HG02943 (cell line): ENCODE results near the gene IDH3A.

ENCODE experiments used
- ATAC-seq: cut with Tn5 transposase; IDR thresholded peaks from one replicate; pipeline ENCODE4 v1.9.1; 2021; ENCODE audit warnings: mild to moderate bottlenecking, low read depth, moderate library complexity; ENCODE audit not compliant: unreplicated experiment

The IDH3A gene

DNA sequence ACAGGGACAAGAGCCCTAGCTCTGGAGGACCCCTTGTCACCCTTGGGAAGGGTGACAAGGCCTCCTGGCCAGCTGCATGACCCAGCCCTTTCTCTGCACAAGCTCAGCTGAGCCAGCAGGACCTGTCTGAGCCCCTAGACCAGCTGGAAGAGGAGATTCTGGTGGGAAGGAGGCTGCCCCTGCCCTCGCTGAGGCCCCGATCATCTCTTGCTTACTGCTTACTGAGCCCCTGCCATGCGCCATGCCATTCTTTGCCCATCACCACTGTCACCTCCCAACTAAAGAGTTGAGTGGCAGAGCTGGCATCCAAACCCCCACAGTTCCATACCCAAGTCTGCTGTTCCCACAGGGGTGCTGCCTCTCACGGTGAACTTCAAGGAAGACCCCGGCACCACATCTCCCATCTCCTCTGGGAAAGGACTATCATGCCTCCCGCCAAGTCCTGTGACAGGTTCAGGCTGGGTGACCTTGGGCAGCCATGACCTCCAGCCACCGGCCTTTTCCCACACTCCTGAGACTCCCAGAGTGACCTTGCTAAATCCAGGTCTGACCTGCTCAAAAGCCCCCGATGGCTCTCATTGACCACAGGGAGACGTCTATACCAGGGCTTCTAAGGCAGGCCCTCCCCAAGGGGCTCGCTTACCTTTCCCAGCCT lies 51.2 kb downstream of the IDH3A start:
- no peak for ATAC-seq

DNA sequence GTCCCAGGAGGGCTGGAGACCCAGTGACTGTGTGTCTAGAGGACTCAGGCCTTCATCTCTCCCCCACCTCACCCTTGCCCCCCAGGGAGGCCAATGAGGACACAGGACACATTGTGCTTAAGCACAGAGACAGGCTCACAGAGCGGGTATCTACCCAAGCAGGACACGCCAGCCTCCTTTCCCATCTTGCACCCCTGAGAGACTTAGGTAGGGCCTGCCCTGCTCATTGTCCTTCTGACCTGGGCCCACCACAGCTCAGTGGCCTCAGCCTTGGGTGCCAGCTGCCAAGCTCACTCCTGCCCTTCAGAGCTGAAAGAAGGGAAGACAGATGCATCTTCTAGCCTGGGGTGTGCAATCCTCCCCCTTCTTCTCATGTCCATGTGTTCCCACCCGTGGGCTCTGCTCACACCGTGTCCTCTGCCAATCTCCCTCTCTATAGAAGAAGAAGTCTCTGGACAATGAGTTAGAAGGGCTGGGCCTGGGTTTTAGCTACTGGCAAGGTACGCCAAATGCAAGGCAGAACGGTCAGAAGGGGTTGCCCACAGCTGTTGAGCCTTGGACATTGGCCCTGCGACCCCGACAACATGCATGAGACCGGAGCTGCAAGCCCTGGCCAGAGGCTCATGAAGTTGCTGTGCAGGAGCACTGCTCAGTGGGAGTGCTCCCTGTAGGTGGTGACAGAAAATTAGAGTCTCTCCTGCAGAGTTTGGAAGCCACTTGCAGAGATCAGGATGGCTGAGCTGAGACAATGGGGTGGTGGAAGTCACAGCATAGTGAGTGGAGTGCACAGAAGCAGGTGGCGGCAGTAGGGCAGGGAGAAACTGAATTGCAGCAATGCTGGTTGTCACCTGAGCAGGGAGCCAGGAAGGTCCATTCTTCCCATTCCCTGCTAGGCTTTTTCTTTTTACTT lies 52.4 kb downstream of the IDH3A start:
- ATAC-seq = no peak

DNA sequence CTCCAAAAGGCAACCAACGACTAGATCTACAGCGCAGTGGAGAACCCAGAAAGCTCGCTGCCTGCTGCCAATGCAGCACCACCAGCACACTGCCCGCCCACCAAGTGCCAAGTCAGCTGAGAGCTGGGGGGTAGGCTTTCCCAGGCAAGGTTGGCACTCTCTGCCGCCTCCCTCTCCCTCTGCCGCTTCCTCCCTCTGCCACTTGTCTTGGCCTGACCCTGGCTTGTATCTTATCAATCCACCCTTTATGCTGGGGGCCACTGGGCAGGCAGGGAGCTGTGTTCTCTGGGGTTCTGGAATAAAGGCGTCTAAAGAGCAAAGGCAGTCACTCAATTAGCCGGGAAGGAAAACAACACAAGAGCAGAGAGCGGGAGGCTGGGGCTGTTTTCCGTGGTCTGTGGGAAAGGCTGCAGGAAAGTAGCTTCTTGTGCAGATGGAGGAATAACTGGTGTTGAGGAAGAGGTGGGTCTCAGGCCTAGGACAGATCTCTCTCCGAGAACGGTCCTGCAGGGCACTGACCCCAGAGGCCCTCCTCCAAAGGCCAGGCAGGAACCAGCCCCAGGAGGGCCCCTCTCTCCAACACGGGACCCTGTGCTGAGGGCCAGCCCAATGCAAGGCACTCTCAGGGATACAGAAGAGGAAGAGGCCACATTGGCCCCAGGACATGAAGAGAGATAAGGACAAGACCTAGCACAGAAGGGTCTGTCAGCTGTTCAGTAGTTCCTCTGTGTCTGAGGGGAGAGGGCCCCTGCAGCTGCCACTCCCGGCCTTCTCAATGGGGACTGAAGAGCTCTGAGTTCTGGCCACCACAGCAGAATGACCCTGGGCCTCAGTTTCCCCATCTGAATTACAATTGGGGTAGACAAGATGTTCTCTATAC lies 54.4 kb downstream of the IDH3A start:
- no peak for ATAC-seq

DNA sequence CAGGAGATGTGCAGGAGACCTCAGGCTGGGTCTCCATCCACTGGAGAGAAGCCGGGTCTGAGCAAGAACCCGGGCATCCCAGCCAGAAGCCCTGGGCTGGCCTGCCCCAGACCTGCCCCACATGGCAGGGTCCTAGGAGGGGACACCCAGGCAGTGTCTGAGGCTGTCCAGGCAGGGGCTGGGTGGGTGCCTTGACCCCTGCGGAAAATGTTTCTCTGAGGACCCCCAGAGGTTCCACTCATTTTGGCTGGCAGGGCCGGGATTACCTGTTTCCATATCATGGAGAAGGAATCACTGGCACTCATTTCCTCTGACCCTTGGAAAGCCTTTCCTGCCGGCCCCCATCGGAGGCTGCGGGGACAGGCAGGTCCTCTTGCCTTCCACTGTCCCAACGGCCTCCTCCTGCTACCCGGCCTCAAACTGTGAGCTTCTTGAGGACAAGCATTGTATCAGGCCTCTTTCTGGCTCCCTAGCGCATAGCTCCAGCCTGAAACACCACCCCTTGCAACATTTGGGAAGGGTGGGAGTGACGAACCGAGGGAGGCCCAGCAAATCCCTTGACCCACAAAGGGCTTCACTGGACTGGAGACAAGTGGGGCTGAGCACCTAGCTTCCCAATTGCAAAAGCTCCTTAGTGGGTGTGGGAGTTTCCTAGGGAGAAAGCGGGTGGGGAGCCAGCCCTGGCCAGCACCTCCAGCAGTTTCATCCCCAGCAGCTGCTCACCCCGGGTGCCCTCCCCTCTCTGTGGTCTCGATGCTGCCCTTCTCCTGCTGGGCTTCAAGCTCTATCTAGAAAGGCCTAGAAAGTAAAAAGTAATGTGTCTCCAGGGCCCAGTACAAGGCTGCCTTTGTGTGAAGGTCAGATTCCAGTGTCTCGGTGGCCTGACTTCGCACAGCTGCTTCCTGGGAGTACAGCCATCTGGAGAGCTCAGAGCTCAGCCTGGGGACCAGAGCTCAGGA lies 55.5 kb downstream of the IDH3A start:
- ATAC-seq = no peak

DNA sequence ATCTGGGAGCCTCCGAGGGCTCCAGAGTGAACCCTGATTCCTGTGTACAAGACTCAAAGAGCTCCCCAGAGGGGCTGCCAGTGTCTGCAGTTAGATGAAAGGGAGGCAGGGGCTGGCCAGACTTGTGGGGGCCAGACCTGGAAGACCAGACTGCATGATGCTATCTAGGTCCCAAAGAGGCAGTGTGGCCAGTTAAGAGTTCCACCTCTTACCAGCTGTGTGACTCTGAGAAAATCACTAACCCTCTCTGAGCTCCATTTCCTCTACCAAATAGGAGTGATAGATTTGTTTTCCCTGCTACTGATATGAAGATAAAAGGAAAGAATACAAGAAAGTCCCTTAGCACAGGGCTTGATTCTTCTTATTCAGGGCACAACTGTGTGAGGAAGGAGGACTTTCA lies 56.2 kb downstream of the IDH3A start:
- no peak for ATAC-seq

DNA sequence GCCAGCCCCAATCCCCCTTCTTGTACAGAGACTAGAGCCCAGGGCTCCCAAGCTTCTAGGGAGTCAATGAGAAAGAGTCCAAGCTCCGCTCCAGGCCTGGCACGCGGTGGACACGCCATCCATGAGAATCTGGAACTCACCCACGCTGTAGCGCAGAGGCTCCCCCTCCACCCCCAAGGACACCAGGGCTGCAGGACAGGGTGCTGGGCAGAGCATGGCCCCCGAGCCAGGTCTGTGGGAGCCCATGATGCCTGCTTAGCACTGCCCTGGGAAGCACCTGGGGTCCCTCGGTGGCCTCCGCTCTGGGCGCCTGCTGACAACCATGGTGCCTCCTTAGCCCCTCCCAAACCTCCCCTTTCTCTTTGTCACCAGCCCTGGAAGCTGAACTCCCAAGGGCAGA lies 56.7 kb downstream of the IDH3A start:
- ATAC-seq = no peak

DNA sequence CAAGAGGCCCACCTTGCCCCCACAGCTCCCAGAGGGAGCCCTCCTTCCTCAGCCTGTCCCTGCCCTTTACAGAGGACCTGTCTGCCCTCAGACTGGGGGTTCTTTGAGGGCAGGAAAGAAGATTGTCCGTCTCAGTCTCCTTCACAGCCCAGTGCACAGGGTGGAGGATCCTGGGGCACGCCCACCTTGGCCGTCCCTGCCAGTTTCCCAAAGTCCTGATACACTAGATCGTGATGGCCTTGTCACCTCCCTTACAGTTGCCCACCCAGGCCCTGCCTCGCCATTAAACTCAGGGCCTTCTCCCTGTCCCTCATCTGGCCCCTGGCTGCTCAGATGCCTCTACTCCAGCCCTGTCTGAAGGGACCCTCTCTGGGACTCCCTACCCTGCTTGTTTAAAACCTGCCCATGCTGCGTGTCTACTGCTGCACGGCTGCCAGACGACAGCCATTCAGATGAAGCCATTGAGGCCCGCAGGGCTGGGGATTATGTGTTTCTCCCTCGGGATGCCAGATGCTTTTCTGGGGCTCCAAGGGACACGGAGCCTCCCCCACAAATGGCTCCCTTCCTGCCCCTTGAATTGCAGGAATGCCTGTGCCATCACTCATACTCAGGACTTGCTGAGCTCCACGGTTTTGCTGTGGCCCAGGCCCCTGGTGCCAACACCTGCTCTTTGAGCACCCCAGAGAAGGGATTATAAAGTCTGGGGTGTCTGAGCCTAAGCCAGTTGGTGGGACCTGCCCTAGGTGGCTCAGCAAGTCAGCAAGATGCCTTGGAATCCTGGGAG lies 57.4 kb downstream of the IDH3A start:
- no peak for ATAC-seq

DNA sequence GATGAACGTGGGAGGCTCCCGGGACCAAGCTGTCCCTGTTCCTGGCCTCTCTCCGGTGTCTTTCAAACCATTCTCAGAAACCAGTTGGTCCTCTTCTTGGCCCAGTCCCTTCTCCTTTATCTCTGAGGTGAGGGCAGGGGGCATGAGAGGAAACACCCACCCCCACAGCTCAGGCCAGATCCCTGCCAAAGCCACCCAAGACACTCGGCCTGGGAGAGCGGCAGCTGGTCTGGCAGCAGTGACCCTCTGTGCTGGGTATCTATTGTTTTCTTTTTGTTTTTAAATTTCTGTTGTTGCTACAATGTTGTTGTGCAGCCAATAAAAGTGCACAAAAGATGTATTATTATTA lies 57.9 kb downstream of the IDH3A start:
- no peak for ATAC-seq

DNA sequence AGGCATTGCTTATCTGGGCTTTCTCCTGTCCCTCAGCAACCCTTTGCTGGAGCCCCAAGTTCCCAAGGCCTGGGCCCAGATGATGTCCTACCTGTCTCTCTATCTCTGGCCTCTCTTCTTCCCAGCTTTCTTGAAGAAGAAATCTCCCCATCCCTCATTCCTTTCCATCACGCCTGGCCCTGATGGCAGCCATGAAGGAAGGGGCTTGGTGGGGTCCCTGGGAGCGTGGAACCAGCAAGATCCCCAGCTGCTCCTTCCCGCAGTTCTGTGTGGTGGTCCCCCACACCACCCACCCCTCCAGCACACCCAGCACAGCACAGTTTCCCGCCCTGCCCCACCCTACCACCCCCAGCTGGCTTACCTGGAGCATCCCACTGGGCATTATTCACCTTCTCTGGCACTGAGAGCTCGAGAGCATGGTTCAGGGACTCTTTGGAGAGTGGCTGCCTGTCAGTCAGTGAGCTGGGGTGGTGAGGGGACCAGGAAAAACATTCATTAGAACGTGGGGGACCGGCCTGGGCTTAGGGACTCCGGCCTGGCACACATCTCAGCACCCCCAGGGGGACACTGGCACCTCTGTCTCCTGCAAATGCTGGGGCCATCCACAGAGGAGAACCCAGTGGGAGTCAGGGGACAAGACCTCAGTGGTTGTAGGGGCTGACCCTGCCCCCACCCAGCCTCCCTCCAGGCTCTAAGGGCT lies 58.6 kb downstream of the IDH3A start:
- ATAC-seq = no peak

DNA sequence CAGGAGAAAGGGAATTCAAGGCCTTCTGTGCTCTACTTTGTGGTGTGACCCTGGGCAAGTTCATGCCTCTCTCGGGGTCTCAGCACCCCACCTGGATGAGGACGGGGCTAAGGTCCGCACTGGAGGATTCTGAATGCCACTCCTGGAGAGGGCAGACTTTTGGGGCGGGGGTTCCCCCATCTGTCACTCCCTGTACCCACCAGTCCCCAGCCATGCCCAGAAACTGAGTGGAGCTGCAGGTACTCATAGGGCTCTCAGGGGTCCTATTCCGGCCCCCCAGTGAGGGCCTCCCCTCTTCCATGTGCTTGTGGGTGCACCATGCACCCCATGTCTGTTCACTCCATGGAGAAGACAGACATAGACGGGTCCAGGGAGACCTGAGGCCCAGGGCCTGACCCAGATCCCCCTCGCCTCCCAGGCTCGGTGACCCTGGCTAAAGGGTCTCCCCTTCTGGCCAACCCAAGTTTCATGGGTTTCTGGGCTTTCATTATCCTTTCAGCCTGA lies 59.2 kb downstream of the IDH3A start:
- no peak for ATAC-seq

DNA sequence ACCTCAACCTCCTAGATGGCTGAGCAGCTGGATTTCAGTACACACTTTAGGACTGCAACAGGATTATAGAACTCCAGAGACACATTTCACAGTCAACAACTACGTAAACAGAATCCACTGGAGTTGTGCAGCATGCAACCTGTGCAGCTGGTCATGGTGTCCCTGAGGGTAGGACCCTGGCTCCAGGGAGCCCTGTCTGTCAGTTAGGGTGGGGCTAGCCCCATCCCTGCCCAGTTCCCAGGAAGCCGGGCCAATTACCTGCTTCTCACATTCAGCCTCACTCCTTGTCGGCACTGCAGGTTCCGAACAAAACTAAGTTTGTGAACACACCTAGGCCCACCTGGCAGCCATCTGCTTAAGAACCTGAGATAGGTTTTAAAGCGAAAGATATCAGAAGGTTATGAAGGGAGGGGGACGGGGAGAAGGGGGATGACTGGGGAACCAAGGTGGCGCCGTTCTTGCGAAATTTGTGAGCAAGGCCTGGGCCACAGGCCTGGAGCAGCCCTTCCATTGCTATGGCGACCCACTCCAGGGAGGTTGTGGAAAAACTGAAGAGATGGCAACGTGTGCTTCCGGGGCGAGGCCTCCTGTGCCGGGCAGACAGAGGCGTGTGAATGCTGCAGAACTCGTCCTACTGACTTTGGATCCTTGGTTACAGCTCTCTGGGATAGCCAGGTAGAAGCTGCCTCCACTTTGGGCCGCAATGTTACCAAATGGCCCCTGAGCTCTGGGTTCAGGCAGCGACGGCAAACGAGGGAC lies 59.9 kb downstream of the IDH3A start:
- ATAC-seq = no peak

DNA sequence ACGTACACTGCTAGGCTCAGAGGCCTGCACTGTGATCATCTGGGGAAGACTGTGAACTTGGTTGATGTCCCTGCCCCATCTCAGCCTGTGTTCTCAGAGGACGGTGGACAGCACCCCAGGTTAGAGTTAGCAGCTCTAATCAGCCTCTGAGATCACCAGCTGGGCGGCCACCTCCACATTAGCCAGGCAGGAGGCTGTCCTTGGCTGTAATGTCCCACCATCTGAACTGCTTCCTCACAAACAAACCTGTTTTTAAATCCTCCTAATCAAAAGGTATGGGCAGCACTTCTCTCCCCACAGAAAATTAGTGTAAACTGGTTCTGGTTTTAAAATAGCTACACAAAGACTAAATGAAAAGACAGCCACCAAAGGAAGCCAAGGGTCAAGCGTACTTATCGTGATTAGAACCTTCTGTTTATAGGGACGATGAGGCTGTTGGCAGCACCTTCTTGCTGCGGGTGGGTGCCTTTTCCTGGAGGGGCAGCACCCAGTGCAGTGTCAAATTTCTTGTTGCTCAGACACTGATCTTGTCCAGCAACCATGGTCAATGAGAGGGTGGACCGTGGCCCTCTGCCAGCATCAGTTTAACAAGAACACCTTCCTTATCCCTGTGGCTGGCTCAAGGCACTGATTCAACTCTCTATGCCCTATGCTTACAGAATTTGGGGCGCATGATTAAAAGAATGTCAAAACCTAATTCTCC lies 60.6 kb downstream of the IDH3A start:
- ATAC-seq = no peak

DNA sequence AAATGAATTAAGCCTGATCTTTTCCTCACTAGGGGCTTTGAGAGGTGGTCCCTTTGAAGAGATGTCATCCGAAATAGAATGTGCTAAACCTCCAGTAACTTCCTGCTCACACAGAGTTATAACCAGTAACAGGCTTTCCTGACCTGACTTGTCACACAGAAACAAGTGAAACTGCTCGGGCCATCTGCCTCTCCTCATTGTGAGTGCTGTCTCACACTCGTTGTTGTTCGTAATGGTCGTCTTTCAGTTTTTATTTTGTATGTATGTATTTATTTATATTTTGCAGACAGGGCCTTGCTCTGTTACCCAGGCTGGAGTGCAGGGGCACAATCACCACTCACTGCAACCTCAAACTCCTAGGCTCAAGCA lies 61.2 kb downstream of the IDH3A start:
- ATAC-seq = no peak

DNA sequence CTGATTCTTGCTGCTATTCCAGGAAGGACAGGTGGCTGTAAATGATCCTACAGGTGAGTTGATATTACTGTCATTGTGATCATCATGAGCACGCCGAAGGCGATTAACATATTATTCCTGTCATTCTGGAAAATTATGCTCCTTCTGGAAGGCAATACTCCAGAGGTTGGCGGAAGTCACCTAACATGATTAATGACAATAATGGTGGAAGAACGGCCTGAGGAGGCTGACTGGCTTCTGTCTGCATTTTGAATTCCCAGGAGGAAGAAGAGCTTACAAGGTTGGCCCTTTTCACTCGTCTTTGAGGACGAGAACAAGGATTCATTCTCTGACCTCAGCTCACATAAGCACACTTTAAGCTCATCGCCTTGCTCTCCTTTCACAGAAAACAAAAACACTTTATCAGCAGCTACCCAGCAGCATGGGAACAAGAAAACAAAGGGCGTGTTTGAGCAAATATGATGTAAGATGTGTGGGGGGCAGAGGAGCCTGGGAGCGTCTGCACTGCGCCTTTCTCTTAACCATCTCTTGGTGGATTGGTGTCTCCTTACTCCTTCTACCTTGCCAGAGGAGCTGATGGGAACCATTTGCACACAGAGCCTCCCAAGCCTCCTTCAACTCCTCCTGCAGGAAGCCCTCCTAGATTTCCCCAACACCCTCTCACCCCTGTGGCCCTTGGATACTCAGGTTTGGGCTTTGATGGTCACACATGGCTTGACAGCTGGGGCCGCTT lies 62.2 kb downstream of the IDH3A start:
- no peak for ATAC-seq

DNA sequence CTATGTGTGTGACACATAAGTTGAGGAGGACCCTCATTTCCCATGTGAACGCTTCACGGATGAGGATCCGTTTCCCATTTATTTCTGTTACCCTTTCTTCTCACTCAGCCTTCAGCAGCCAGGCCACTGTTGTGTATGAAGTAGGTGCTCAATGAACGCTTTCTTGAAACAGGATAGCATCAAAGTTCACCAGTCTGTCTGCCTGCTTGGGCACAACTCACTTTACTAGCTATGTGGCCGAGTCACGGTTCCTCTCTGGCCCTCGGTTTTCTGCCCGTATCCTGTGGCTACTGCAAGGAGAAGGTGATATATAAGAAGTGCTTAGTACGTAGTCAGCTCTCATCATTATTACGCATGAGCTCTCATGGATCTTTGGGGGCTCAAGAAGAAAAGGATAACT lies 62.8 kb downstream of the IDH3A start:
- no peak for ATAC-seq

DNA sequence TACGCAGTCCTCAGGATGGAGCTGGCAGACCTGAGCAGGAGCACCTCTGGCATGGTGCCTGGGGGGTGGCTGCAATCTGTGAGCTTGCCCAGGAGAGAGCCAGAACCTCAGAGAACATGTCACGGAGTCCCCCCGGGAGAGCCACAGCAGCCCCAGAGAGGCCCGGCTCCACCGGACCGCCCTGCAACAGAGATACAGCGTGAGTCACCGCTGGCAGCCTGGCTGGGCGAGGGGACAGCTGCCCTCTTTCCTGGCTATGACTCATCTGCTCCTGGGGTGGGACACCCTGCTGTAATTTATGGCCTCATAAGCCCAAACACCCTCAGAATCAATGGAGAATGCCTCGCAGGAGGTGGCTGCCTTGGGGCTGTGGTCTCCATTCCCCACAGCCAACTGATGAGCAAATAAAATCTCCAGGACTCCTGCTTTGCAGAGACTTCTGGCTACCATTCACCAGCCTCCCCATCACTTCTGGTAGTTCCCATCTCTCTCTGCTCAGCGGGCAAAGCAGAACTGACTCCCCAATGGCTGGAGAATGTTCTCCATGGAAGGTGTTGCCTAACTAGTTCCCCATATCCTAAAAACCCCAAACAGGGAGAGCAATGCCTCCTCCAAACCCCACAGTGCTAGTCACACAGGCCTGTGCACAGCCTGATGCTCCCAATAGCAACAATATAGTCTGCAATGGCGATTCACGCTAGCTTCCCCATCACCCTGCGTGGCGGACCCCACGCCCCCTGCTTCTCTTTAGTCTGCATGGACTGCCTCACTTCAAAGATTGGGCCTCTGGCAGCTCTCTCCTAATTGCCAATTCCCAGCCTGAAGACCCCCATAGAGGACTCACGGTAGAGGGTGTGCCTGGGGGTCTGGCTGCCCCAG lies 63.6 kb downstream of the IDH3A start:
- ATAC-seq = no peak
